Endothelial cell (in vitro differentiated cells): Measurements from ENCODE around the gene CCDC190. TPM values are rescaled to one million over a fixed set of nuclear protein-coding genes. Genes with fewer than 3 reads are reported as not detected.
"Not testable (repeated sequence)": the region's sequence is repeated elsewhere in the genome, so short reads cannot be mapped to it uniquely, and the experiment has no call there.

Experiments
- DNase-seq: peaks from one replicate; pipeline ENCODE4 v3.0.0; 2021; ENCODE audit warnings: low spot score
- H3K27ac Mint-ChIP-seq: one replicate; pipeline ENCODE4 v1.8.0; 2021; ENCODE audit warnings: mixed read lengths, inconsistent platforms; ENCODE audit not compliant: unreplicated experiment
- H3K27me3 Mint-ChIP-seq: one replicate; pipeline ENCODE4 v1.8.0; 2021; ENCODE audit warnings: mild to moderate bottlenecking, moderate library complexity, mixed read lengths, inconsistent platforms; ENCODE audit not compliant: unreplicated experiment
- H3K36me3 Mint-ChIP-seq: one replicate; pipeline ENCODE4 v1.8.0; 2021; ENCODE audit warnings: mild to moderate bottlenecking, low read depth, mixed read lengths, inconsistent platforms; ENCODE audit not compliant: unreplicated experiment
- H3K4me1 Mint-ChIP-seq: one replicate; pipeline ENCODE4 v1.8.0; 2021; ENCODE audit warnings: mild to moderate bottlenecking, mixed read lengths, inconsistent platforms; ENCODE audit not compliant: unreplicated experiment
- H3K4me3 Mint-ChIP-seq: one replicate; pipeline ENCODE4 v1.8.0; 2021; ENCODE audit warnings: mild to moderate bottlenecking, mixed read lengths, inconsistent platforms; ENCODE audit not compliant: unreplicated experiment
- H3K9me3 Mint-ChIP-seq: one replicate; pipeline ENCODE4 v1.8.0; 2021; ENCODE audit warnings: mixed read lengths, inconsistent platforms; ENCODE audit not compliant: unreplicated experiment
- CTCF ChIP-seq: fragments of 200-600 bp; sonication (generic); IDR thresholded peaks from one replicate; pipeline ENCODE4 v1.5.0; 2021; ENCODE audit warnings: antibody characterized with exemption; ENCODE audit not compliant: unreplicated experiment
- total RNA-seq: library from RNA; stranded (reverse); fragmentation: NEBNext Ultra II Directional; extraction: Animal tissue kit (Norgen Biotek cat#: 25700); gene quantifications from one replicate; pipeline ENCODE4 v1.2.1, GENCODE V29; 2021; ENCODE audit not compliant: unreplicated experiment

The CCDC190 gene
- total RNA-seq, 1 donor from 2014 or later = not detected

DNA sequence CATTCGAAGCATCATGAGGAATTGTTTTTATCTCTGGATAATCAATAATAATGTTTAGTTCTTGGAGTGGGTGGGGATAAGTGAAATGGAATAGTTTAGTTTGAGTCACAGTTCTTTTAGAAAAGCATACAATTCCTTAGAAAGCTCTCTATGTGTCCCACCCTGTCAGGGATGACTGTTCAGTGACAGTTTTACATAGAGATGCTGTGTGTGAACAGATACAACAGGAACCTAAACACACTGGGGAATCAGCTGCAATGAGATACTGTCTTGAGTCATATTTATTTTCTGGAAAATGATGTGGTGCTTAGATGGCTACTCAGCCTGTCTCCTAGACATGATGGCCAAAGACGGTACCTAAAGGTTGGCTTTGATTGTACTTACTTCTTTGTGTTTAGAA is 25.7 kb upstream of the CCDC190 start:
- DNase-seq = no peak
- Mint-ChIP-seq H3K9me3 (no peaks in the 10 kb centered on the region), H3K27ac (no peak overlapping the region), H3K4me1 (peaks cover 9% of the 10 kb centered on the region), H3K27me3 (peaks cover 2% of the 10 kb centered on the region), H3K4me3 (no peak overlapping the region), H3K36me3 (no peaks in the 10 kb centered on the region)
- no peak for TF ChIP-seq CTCF

- H3K4me1 Mint-ChIP-seq = peaks cover 5% of the 10 kb centered on the region
- H3K9me3 Mint-ChIP-seq = no peaks in the 10 kb centered on the region
- no peak overlapping the region for H3K27ac Mint-ChIP-seq
- DNase-seq = no peak
- H3K27me3 Mint-ChIP-seq = peaks cover 2% of the 10 kb centered on the region
- no peak overlapping the region for H3K4me3 Mint-ChIP-seq
- H3K36me3 Mint-ChIP-seq = no peaks in the 10 kb centered on the region
- TF ChIP-seq CTCF = no peak
These were observed 24.3 kb upstream of the CCDC190 start for GRCh38 chr1:162885265-162885664.

DNA sequence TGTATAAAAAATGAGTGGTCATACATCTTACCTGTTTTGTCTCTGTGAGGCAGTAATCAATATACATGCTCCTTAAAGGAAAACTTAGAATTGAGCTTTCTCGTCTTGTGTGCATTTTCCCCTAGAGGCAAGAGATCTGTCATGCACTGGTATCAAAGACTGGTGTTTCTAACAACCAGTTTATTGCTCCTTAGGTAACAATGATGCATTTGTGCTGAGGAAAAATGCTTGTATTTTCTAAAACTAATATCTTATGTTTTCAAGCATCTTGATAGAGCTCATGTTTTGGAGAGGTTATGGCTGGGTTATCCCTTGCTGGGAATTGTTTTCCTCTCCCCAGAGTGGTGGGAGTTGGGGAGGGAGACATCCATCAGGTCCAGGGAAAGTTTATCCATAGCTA is 23.9 kb upstream of the CCDC190 start:
- no peak for TF ChIP-seq CTCF
- H3K27me3 Mint-ChIP-seq = peaks cover 2% of the 10 kb centered on the region
- H3K4me3 Mint-ChIP-seq = no peak overlapping the region
- H3K36me3 Mint-ChIP-seq = no peaks in the 10 kb centered on the region
- DNase-seq = no peak
- H3K4me1 Mint-ChIP-seq = peaks cover 5% of the 10 kb centered on the region
- no peaks in the 10 kb centered on the region for H3K9me3 Mint-ChIP-seq
- no peak overlapping the region for H3K27ac Mint-ChIP-seq

GRCh38 chr1:162882248-162882674 is 21.3 kb upstream of the CCDC190 start:
- DNase-seq = no peak
- Mint-ChIP-seq H3K36me3 (no peaks in the 10 kb centered on the region), H3K4me1 (peaks cover 9% of the 10 kb centered on the region), H3K4me3 (no peak overlapping the region), H3K9me3 (no peaks in the 10 kb centered on the region), H3K27ac (no peak overlapping the region), H3K27me3 (peaks cover 2% of the 10 kb centered on the region)
- no peak for TF ChIP-seq CTCF

DNA sequence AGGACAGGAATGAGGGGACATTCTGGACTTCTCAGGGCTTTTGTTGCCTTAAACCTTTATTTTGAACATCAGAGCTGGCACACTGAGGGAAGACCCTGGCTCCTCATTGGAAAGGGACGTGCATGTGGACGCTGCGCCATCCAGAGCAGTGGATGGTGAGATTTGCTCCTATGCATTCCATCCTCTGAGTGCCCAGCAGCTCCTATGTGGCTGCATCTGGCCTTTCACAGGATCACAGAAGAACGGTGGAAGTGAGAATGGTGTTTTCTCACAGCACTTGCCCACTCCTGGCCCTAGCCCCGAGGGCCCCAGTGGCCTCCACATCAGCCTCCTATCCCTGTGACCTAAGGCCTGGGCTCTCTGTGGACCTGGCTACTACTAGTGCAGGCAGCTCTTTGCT is 20.6 kb upstream of the CCDC190 start:
- Mint-ChIP-seq H3K27me3 (peaks cover 2% of the 10 kb centered on the region), H3K36me3 (no peaks in the 10 kb centered on the region), H3K27ac (no peak overlapping the region), H3K9me3 (no peaks in the 10 kb centered on the region), H3K4me3 (no peak overlapping the region), H3K4me1 (peaks cover 9% of the 10 kb centered on the region)
- no peak for DNase-seq
- no peak for TF ChIP-seq CTCF

GRCh38 chr1:162880617-162881016 is 19.6 kb upstream of the CCDC190 start:
- not testable (repeated sequence) for H3K27me3 Mint-ChIP-seq, DNase-seq, H3K27ac Mint-ChIP-seq, H3K9me3 Mint-ChIP-seq, H3K36me3 Mint-ChIP-seq, H3K4me1 Mint-ChIP-seq, H3K4me3 Mint-ChIP-seq
